Naive thymus-derived CD4-positive, alpha-beta T cell (primary cell): ENCODE data around the gene MBNL2. TPM values are rescaled to one million over a fixed set of nuclear protein-coding genes. Genes with fewer than 3 reads are reported as not detected.

ENCODE experiments used
- ATAC-seq: fragments of 150-1000 bp; cut with Tn5 transposase; 2 replicates; pipeline ENCODE4 v1.10.0; 2021; ENCODE audit warnings: mild to moderate bottlenecking, moderate library complexity
- CTCF ChIA-PET: fragments of 350-600 bp; sonication (Branson Sonifier 250); formaldehyde crosslinking; loops from one replicate; lab custom pipeline; 2021; ENCODE audit warnings: antibody characterized with exemption; lab: Charles Lee
- POLR2A ChIA-PET: fragments of 350-600 bp; sonication (Branson Sonifier 250); formaldehyde crosslinking; loops from one replicate; lab custom pipeline; 2021; ENCODE audit warnings: antibody characterized with exemption, inconsistent platforms; lab: Charles Lee
- DNase-seq, 9 donors: peaks; one replicate each; pipeline versions ENCODE4 v3.0.0 to v3.0.0-alpha.2; 2020 to 2022; ENCODE audit warnings: mixed read lengths in 1 of 9
- H3K27ac ChIP-seq: one replicate; pipeline ENCODE4 v1.7.0; 2013; ENCODE audit warnings: mild to moderate bottlenecking, low read depth, low read length, moderate library complexity
- H3K27me3 ChIP-seq, 2 donors: one replicate each; pipeline ENCODE4 v1.7.0; 2013; ENCODE audit warnings: low read length in 2 of 2, mild to moderate bottlenecking in 2 of 2, moderate library complexity in 2 of 2; ENCODE audit not compliant: control insufficient read depth in 2 of 2, insufficient read depth in 2 of 2
- H3K36me3 ChIP-seq, 3 experiments: 1 replicate in 2 of 3; 2 replicates in 1 of 3; pipeline ENCODE4 v1.7.0; 2013; ENCODE audit warnings: low read length in 3 of 3, mild to moderate bottlenecking in 3 of 3, moderate library complexity in 1 of 3; ENCODE audit not compliant: insufficient read depth in 3 of 3, control insufficient read depth in 2 of 3
- H3K4me1 ChIP-seq, 2 donors: one replicate each; pipeline ENCODE4 v1.7.0; 2013; ENCODE audit warnings: low read length in 2 of 2, mild to moderate bottlenecking in 2 of 2, moderate library complexity in 1 of 2; ENCODE audit not compliant: control insufficient read depth in 2 of 2, insufficient read depth in 2 of 2
- H3K4me3 ChIP-seq: 2 replicates; pipeline ENCODE4 v1.7.0; 2013; ENCODE audit warnings: mild to moderate bottlenecking, low read length
- H3K9me3 ChIP-seq, 3 experiments: 1 replicate in 2 of 3; 2 replicates in 1 of 3; pipeline ENCODE4 v1.7.0; 2013; ENCODE audit warnings: low read length in 3 of 3; ENCODE audit not compliant: control insufficient read depth in 2 of 3
- H3K27ac Mint-ChIP-seq, 9 donors: one replicate each; pipeline ENCODE4 v1.8.0; 2020 to 2022; ENCODE audit warnings: mixed read lengths in 9 of 9, mild to moderate bottlenecking in 8 of 9, moderate library complexity in 5 of 9, inconsistent platforms in 2 of 9
- H3K27me3 Mint-ChIP-seq, 5 donors: one replicate each; pipeline ENCODE4 v1.8.0; 2021 to 2022; ENCODE audit warnings: mixed read lengths in 5 of 5, mild to moderate bottlenecking in 1 of 5
- H3K36me3 Mint-ChIP-seq, 5 donors: one replicate each; pipeline ENCODE4 v1.8.0; 2020 to 2022; ENCODE audit warnings: mixed read lengths in 5 of 5, mild to moderate bottlenecking in 3 of 5, inconsistent platforms in 1 of 5
- H3K4me1 Mint-ChIP-seq, 7 donors: one replicate each; pipeline ENCODE4 v1.8.0; 2020 to 2022; ENCODE audit warnings: mixed read lengths in 7 of 7, mild to moderate bottlenecking in 3 of 7, inconsistent platforms in 1 of 7
- H3K4me3 Mint-ChIP-seq, 10 donors: one replicate each; pipeline ENCODE4 v1.8.0; 2020 to 2022; ENCODE audit warnings: mild to moderate bottlenecking in 10 of 10, mixed read lengths in 10 of 10, moderate library complexity in 6 of 10, inconsistent platforms in 2 of 10
- H3K9me3 Mint-ChIP-seq, 11 donors: one replicate each; pipeline ENCODE4 v1.8.0; 2020 to 2022; ENCODE audit warnings: mixed read lengths in 11 of 11, mild to moderate bottlenecking in 4 of 11, inconsistent platforms in 1 of 11, moderate library complexity in 1 of 11
- intact Hi-C, 2 donors: fragments of 100-400 bp; cut with micrococcal nuclease; formaldehyde crosslinking; loops; one replicate each; pipeline ENCODE4 v1.15.1; 2023
- polyA plus RNA-seq, 2 donors: library from polyadenylated mRNA; unstranded; fragments of 300-500 nt; fragmentation: Illumina TruSeq; gene quantifications; one replicate each; pipeline ENCODE4 v1.2.3, GENCODE V29; 2021
- total RNA-seq, 6 experiments: library from RNA in 5 of 6; stranded (reverse) in 5 of 6; gene quantifications; 1 replicate in 5 of 6; 2 replicates in 1 of 6; pipeline ENCODE4 v1.2.3 and lab custom pipeline; 2021 to 2026

MBNL2 gene
- total and polyA plus RNA-seq, 7 experiments from 2014 or later, result 13.4 to 28.6 (median 23.3) TPM

GRCh38 chr13:97338571-97338970 lies 116.4 kb downstream of the MBNL2 start:
- H3K36me3 ChIP-seq, result peaks cover 0 to 28% (median 4%) of the 10 kb centered on the region in 3 experiments
- Mint-ChIP-seq H3K27ac (no peak overlapping the region), H3K4me1 (peaks cover 0 to 4% (median 2%) of the 10 kb centered on the region in 7 donors), H3K36me3 (peaks cover 0 to 12% (median 6%) of the 10 kb centered on the region in 5 donors), H3K9me3 (no peaks in the 10 kb centered on the region), H3K27me3 (no peaks in the 10 kb centered on the region), H3K4me3 (no peak overlapping the region)
- POLR2A ChIA-PET, result no interaction called here
- H3K27ac ChIP-seq, result no peak overlapping the region
- CTCF ChIA-PET, result no interaction called here
- ATAC-seq (no peak), DNase-seq (no peak)
- no peaks in the 10 kb centered on the region for H3K27me3 ChIP-seq
- intact Hi-C loops, result no loop called here
- no peaks in the 10 kb centered on the region for H3K9me3 ChIP-seq
- H3K4me1 ChIP-seq, result peaks cover 0 to 3% of the 10 kb centered on the region in 2 donors
- no peak overlapping the region for H3K4me3 ChIP-seq

GRCh38 chr13:97339019-97339987 lies 117.2 kb downstream of the MBNL2 start:
- H3K4me3 ChIP-seq, result no peak overlapping the region
- DNase-seq, result no peak
- Mint-ChIP-seq H3K4me1 (peaks cover 0 to 4% (median 0%) of the 10 kb centered on the region in 7 donors), H3K4me3 (no peak overlapping the region), H3K27ac (no peak overlapping the region), H3K36me3 (peaks cover 0 to 11% (median 6%) of the 10 kb centered on the region in 5 donors), H3K27me3 (no peaks in the 10 kb centered on the region), H3K9me3 (no peaks in the 10 kb centered on the region)
- H3K27ac ChIP-seq, result no peak overlapping the region
- peaks cover 0 to 3% of the 10 kb centered on the region in 2 donors for H3K4me1 ChIP-seq
- no peaks in the 10 kb centered on the region for H3K9me3 ChIP-seq
- ChIA-PET POLR2A (no interaction called here), CTCF (no interaction called here)
- peaks cover 0 to 28% (median 4%) of the 10 kb centered on the region in 3 experiments for H3K36me3 ChIP-seq
- intact Hi-C loops, result no loop called here
- no peaks in the 10 kb centered on the region for H3K27me3 ChIP-seq
- no peak for ATAC-seq

DNA sequence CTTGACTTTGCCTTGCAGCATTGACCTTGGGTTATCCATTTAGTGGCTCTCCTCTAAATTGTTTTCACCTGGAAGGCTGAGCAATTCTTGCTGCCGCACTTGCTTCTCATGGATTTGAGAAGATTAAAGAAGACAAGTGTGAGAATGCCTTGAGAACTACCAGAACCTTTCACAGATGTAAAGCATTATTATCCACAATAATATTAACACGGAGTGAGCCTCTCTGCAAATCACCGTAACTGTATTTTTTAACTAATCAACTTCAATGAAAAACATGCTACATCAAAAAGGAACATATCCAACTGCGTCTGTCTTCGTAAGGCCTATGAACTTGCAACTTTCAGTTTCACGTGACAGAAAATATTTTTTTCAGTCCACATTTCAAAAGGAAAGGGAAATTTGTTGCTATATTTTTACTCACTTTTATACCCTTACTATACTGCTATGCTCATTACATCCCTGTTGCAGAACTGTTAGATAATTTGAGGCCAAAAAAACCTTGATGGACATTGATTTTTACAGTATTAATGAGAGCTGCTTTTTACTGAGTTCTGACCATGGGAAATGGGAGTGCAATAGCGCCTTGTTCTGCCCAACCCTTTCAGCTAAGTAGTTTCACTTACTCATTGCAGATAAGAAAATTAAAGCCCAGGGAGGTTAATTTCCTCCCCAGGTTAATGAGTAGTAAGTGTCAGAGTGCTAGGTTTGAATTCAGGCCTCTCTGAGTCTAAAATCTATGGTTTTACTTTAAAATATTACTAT lies 118.0 kb downstream of the MBNL2 start:
- intact Hi-C loops, result loop anchor here (5.0 kb wide), 2 partner anchors 118 to 323 kb away; partner anchors contain the start of gene MBNL2 (in 2 of the 2)
- DNase-seq (no peak), ATAC-seq (no peak)
- H3K4me3 ChIP-seq, result no peak overlapping the region
- Mint-ChIP-seq H3K4me1 (peaks cover 0 to 4% (median 0%) of the 10 kb centered on the region in 7 donors), H3K9me3 (no peaks in the 10 kb centered on the region), H3K27me3 (no peaks in the 10 kb centered on the region), H3K36me3 (peaks cover 0 to 10% (median 6%) of the 10 kb centered on the region in 5 donors), H3K27ac (no peak overlapping the region), H3K4me3 (no peak overlapping the region)
- H3K4me1 ChIP-seq, result peaks cover 0 to 3% of the 10 kb centered on the region in 2 donors
- H3K9me3 ChIP-seq, result no peaks in the 10 kb centered on the region
- H3K36me3 ChIP-seq, result peaks cover 0 to 24% (median 4%) of the 10 kb centered on the region in 3 experiments
- no peak overlapping the region for H3K27ac ChIP-seq
- ChIA-PET CTCF (interaction anchor here (0.7 kb wide), 1 partner anchor 10 kb away, joined by 3 read pairs; no protein-coding TSS in a partner anchor), POLR2A (no interaction called here)
- no peaks in the 10 kb centered on the region for H3K27me3 ChIP-seq

DNA sequence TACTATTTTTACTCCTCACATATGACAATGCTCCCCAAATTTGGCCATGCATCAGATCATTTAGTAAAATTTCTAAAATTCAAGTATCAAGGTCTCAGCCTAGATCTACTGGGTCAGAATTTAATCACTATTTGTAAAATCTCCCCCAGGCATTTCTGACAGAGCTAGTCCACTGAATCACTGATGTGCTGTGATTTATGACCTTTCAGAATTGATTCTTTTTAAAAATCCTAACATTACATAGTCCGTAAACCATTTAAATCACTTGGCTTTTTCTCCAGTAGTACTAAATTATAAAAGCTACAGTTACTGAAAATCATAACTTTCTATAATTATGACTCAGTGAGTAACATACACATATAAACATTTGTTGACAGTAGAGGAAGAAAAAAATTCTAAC lies 119.0 kb downstream of the MBNL2 start:
- Mint-ChIP-seq H3K9me3 (no peaks in the 10 kb centered on the region), H3K36me3 (peaks cover 0 to 15% (median 8%) of the 10 kb centered on the region in 5 donors), H3K4me1 (peaks cover 0 to 4% (median 0%) of the 10 kb centered on the region in 7 donors), H3K27me3 (no peaks in the 10 kb centered on the region), H3K4me3 (no peak overlapping the region), H3K27ac (no peak overlapping the region)
- POLR2A ChIA-PET, result no interaction called here
- Histone ChIP-seq H3K36me3 (peaks cover 0 to 22% (median 4%) of the 10 kb centered on the region in 3 experiments), H3K4me3 (no peak overlapping the region), H3K9me3 (no peaks in the 10 kb centered on the region), H3K4me1 (peaks cover 0 to 3% of the 10 kb centered on the region in 2 donors), H3K27me3 (no peaks in the 10 kb centered on the region), H3K27ac (no peak overlapping the region)
- intact Hi-C loops, result loop anchor here (5.0 kb wide), 2 partner anchors 119 to 324 kb away; partner anchors contain the start of gene MBNL2 (in 2 of the 2)
- DNase-seq (no peak), ATAC-seq (no peak)
- CTCF ChIA-PET, result interaction anchor here (1.7 to 2.5 kb wide), 2 partner anchors 19 to 232 kb away, joined by 3 to 12 read pairs; no protein-coding TSS in a partner anchor

GRCh38 chr13:97342136-97342535 lies 120.0 kb downstream of the MBNL2 start:
- no peak overlapping the region for H3K27ac ChIP-seq
- no peak overlapping the region for H3K4me3 Mint-ChIP-seq
- POLR2A ChIA-PET, result no interaction called here
- H3K36me3 ChIP-seq, result peaks cover 0 to 22% (median 4%) of the 10 kb centered on the region in 3 experiments
- H3K4me3 ChIP-seq, result no peak overlapping the region
- CTCF ChIA-PET, result interaction anchor here (0.6 to 2.5 kb wide), 3 partner anchors 18 to 242 kb away, joined by 3 to 12 read pairs (median 3); no protein-coding TSS in a partner anchor
- H3K27me3 Mint-ChIP-seq, result no peaks in the 10 kb centered on the region
- H3K36me3 Mint-ChIP-seq, result peaks cover 0 to 20% (median 11%) of the 10 kb centered on the region in 5 donors
- DNase-seq (no peak), ATAC-seq (no peak)
- H3K9me3 Mint-ChIP-seq, result no peaks in the 10 kb centered on the region
- no peak overlapping the region for H3K27ac Mint-ChIP-seq
- H3K4me1 Mint-ChIP-seq, result peaks cover 0 to 4% (median 0%) of the 10 kb centered on the region in 7 donors
- H3K9me3 ChIP-seq, result no peaks in the 10 kb centered on the region
- intact Hi-C loops, result loop anchor here (5.0 kb wide), 2 partner anchors 120 to 325 kb away; partner anchors contain the start of gene MBNL2 (in 2 of the 2)
- H3K4me1 ChIP-seq, result peaks cover 0 to 3% of the 10 kb centered on the region in 2 donors
- H3K27me3 ChIP-seq, result no peaks in the 10 kb centered on the region

- no peaks in the 10 kb centered on the region for H3K9me3 ChIP-seq
- H3K27ac Mint-ChIP-seq, result no peak overlapping the region
- H3K27me3 ChIP-seq, result no peaks in the 10 kb centered on the region
- peaks cover 0 to 3% of the 10 kb centered on the region in 2 donors for H3K4me1 ChIP-seq
- ChIA-PET CTCF (interaction anchor here (2.5 kb wide), 1 partner anchor 234 kb away, joined by 12 read pairs; no protein-coding TSS in a partner anchor), POLR2A (no interaction called here)
- H3K9me3 Mint-ChIP-seq, result no peaks in the 10 kb centered on the region
- no peak overlapping the region for H3K4me3 ChIP-seq
- H3K27ac ChIP-seq, result no peak overlapping the region
- peaks cover 0 to 27% (median 4%) of the 10 kb centered on the region in 3 experiments for H3K36me3 ChIP-seq
- no peak for ATAC-seq
- no peak for DNase-seq
- peaks cover 0 to 25% (median 11%) of the 10 kb centered on the region in 5 donors for H3K36me3 Mint-ChIP-seq
- intact Hi-C loops, result loop anchor here (5.0 kb wide), 2 partner anchors 121 to 326 kb away; partner anchors contain the start of gene MBNL2 (in 2 of the 2)
- no peaks in the 10 kb centered on the region for H3K27me3 Mint-ChIP-seq
- no peak overlapping the region for H3K4me3 Mint-ChIP-seq
- H3K4me1 Mint-ChIP-seq, result peaks cover 0 to 4% (median 0%) of the 10 kb centered on the region in 7 donors
Measured at GRCh38 chr13:97342936-97343335, 120.8 kb downstream of the MBNL2 start.
